IMR-90 (cell line): ENCODE data around the gene GNAT3.

Source experiments
- CEBPB ChIP-seq: IDR thresholded peaks from 2 replicates; pipeline ENCODE4 v1.6.1; 2012; ENCODE audit warnings: low read depth, low read length, improper control_type of control experiment
- CTCF ChIP-seq: conservative IDR thresholded peaks from 2 replicates; pipeline ENCODE4 v1.5.1; 2012; ENCODE audit warnings: mild to moderate bottlenecking, low read depth, low read length, improper control_type of control experiment
- MAFK ChIP-seq: IDR thresholded peaks from 2 replicates; pipeline ENCODE4 v1.6.1; 2012; ENCODE audit warnings: low read depth, low read length, improper control_type of control experiment
- POLR2A ChIP-seq: IDR thresholded peaks from 2 replicates; pipeline ENCODE4 v1.6.1; 2012; ENCODE audit warnings: mild to moderate bottlenecking, low read depth, low read length
- RAD21 ChIP-seq: IDR thresholded peaks from 2 replicates; pipeline ENCODE4 v1.6.1; 2012; ENCODE audit warnings: low read length, improper control_type of control experiment
- RFX5 ChIP-seq: IDR thresholded peaks from 2 replicates; pipeline ENCODE4 v1.8.0; 2012; ENCODE audit warnings: low read depth, mild to moderate bottlenecking, low read length, moderate library complexity
- SMC3 ChIP-seq: fragments of 150-350 bp; IDR thresholded peaks from 2 replicates; pipeline ENCODE4 v1.6.1; 2016; ENCODE audit warnings: low read depth, mild to moderate bottlenecking, antibody characterized with exemption, low read length, moderate library complexity
- TF ChIP-seq, protein P1 (sequence below): fragments of 150-350 bp; IDR thresholded peaks from 2 replicates; pipeline ENCODE4 v1.6.1; 2016; ENCODE audit warnings: low read depth, mild to moderate bottlenecking, low read length, moderate library complexity, borderline replicate concordance

DNA sequence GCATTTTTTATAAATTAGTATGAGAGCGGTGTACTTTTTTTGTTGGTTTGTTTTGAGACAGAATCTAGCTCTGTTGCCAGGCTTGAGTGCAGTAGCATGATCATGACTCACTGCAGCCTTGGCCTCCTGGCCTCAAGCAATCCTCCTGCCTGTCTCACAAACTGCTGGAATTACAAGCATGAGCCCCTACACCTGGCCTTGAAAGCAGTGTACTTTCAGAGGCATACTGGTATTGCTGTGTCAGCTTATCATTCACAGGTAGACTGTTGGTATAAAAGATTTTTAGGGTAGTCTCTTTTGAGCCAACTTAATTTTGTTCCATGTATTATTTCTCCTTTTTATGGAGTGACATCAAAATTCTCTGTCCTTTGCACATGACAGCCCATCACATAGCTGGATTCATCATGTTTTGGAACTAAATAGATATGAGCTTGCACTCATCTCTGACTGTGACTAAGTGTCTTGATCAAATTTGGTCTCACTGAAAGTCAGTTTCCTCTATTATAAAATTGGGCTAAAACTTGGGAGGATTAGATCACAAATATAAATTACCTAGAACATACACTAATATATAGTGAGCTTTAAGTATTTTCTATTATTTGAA, 12.4 kb downstream of the GNAT3 start:
- no peak for TF ChIP-seq CTCF
- no peak for TF ChIP-seq RAD21
- no peak for TF ChIP-seq RFX5
- TF ChIP-seq POLR2A: no peak
- TF ChIP-seq MAFK: peak; percentile 91
- no peak for TF ChIP-seq SMC3
- TF ChIP-seq CEBPB: no peak
- TF ChIP-seq, protein P1, sequence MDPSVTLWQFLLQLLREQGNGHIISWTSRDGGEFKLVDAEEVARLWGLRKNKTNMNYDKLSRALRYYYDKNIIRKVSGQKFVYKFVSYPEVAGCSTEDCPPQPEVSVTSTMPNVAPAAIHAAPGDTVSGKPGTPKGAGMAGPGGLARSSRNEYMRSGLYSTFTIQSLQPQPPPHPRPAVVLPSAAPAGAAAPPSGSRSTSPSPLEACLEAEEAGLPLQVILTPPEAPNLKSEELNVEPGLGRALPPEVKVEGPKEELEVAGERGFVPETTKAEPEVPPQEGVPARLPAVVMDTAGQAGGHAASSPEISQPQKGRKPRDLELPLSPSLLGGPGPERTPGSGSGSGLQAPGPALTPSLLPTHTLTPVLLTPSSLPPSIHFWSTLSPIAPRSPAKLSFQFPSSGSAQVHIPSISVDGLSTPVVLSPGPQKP: no peak
